GM21526 (cell line): ENCODE data around the gene ATF4.
A peak's percentile ranks its signal among the peaks of the same experiment; 100 is the strongest.

Experiments
- ATAC-seq: cut with Tn5 transposase; IDR thresholded peaks from one replicate; pipeline ENCODE4 v1.9.1; 2021; ENCODE audit warnings: moderate library complexity; ENCODE audit not compliant: unreplicated experiment, low FRiP score

Gene ATF4

GRCh38 chr22:39527481-39527961, 7.2 kb downstream of the ATF4 start:
- no peak for ATAC-seq

DNA sequence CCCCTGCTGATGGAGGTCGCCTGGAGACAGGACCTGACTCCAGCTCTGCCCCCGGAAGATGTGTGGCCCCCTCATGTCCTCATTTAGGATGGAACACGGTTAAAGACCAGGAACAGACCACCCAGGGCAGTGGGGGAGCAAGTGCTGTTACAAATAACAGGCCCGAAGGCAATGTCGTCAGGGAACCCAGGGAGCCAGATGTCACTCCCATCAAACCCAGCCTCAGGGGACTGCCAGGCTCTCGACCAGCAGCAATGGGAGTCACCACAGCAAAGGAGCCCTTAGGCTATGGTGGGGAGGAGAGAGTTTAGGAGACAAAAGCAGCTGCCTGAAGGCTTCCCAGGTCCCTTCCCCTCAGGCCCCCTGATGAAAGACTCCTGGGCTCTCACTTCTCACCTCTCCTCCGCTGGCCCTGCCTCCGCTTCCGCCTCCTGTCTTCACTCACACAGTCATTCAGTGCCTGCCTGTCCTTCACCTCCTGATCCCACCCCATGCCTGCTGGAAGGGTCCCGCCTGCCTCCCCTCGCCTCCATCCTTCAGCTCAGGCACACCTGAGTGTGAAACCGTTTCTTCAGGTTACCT, 7.8 kb downstream of the ATF4 start:
- ATAC-seq: no peak

DNA sequence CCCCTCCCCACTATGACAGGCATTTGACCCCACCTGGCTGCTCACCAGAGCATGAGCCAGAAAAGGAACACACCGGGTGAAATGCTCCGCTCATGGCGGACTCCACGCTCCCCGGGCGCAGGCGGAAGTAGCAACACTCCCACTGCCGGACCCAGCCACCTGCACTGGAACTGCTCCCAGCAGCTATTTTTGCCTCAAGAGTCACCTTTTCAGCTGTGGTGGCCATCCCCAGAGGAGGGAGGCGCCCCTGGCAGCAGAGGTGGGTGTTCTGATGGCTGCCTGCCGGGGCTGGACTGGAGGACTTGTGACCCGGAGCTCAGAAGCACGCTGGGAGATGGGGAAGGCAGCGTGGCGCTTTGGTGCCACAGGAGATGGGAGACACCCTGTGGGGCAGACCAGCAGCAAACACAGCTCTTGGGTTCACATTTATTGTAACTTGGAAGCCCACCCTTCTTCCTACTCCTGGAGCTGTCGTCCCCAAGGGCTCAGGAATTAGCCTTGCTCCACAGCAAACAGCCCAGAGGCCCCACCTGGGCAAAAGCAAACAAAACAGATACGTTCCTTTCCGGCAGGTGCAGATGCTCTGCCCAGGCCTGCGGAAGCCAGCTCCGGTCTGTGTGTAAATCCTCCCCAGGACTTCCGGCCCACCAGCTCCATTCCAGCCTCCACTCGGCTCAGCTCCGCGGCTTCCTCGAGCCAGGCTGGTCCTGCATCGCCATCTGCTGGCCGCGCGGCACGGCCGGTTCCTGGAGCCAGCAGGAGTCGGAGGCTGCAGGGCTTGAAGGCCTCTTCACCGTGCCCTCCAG, 8.5 kb downstream of the ATF4 start:
- ATAC-seq: no peak

DNA sequence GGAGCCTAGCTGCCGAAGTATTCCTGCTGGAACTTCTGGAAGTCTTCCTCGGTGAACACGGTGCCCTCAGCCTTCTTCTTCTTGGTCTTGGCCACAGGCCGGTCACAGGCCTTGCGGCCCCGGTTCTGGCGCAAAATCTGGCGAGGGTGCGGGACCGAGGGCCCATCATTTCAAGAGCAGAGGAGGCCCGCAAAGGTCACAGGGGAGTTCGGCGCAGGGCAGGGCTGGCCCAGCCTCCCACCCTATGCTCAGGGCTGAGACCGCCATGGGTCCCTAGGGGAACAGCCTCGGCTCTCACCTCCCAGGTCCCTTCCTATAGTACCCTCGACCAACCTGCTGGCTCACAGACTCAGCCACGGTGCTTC, 9.1 kb downstream of the ATF4 start:
- no peak for ATAC-seq

GRCh38 chr22:39530116-39530515, 9.8 kb downstream of the ATF4 start:
- no peak for ATAC-seq

DNA sequence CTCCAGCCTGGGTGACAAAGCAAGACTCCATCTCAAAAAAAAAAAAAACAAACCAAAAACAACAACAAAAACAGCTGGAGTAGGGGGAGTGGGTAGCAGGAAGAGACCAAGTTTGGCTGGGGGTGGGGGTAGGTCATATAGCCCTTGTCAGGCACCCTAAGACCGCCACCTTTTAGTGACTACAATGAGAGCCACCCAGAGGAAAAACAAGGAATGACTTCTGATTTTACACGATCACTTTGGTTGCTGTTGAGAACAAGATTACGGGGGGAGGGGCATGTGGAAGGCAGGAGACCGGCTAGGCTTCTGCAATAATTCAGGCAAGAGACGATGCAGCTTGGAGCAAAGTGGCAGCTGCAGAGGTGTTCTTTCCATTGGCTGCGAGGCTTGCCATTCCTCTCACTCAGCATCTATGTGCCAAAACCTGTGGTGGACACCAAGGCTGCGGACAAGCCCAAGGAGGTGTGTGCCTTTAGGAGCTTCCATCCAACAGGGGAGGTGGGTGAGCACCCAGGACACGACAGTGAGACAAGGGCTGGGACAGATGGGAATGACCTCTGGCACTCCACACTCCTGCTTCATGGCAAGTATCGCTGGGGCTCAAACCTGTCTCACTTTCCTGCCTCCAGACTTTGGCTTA, 10.4 kb downstream of the ATF4 start:
- ATAC-seq: no peak

GRCh38 chr22:39532215-39533073, 12.1 kb downstream of the ATF4 start, which contains the start of gene RPS19BP1:
TSS of gene RPS19BP1 (minus strand) at chr22:39532748. CDS start at chr22:39532738, 10 bp downstream.
- ATAC-seq: peak; percentile 59

DNA sequence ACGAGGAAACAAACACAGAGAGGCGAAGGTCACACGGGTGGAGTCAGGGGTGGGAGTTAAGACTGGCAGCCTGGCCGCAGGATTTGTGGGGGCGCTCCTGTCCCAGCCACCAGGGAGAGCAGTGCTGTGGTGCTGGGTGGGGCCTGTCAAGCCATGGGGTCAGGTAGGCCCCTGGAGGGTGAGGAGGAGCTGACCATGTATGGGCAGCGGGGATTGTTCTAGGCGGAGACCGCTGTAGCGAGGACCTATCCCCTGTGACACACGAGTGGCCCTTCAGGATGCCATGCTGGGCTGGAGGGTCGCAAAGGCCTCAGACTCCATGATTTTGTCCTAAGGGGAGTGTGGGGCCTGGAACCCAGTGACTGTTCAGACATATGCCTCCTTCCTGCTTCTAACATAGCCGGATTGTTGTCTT, 13.7 kb downstream of the ATF4 start:
- ATAC-seq: no peak

- no peak for ATAC-seq
These were observed 14.4 kb downstream of the ATF4 start for GRCh38 chr22:39534591-39535356.

DNA sequence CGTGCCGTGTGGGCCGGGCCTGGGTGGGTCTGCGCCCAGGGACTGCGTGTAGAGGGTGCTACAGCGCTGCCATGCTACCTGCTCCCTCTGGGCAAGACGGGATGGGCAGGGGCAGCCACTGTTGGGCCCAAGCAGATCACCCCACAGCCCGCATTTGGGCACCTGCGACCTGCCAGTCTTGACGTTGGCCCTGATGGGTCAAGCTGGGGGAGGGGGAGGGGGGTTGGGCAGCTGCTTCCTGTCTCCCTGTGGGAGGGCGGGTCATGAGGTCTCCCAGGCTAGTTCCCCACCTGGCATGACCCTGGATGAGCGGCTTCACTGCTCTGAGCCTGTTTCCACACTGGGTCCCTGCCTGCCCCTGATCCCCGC, 15.0 kb downstream of the ATF4 start:
- ATAC-seq: no peak

GRCh38 chr22:39535831-39536449, 15.6 kb downstream of the ATF4 start:
- ATAC-seq: no peak

DNA sequence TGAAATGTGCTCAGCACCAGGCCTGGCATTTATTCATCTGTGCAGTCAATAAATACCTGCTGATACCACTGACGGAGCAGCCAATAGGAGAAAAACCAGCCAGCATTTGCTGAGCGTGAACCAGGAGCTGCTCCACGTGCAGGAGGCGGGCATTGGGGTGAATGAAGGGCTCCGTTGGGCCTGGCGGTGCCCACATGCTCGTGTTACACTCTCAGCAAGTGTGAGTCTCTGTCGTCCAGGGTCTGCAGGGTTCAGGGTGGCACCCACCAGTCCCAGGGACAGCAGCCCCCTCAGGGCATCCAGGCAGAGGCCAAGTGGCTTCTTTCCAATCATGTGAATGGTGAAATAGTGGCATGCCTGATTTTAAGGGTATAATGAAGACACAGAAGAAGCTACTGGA, 16.3 kb downstream of the ATF4 start:
- ATAC-seq: no peak

DNA sequence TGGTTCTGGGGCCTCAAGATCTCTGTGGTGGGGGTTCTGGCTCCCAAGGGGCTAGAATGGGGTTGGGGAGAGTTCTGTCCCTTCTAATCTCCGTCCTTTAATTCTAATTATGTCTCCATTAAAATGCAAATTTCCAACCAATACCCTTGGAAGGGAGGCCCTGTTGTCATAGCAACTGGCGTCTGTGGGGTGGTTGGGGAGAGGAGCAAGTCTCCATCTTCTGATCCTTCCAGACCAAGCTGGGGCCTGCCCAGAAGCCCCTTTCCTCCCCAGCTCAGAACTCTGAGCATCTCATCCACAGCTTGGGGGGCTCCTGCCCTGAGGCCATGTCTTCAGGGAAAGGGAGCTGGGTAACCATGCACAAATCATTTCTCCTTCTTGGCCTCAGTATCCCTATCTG, 17.6 kb downstream of the ATF4 start:
- no peak for ATAC-seq

GRCh38 chr22:39543095-39543494, 22.7 kb downstream of the ATF4 start:
- ATAC-seq: no peak

DNA sequence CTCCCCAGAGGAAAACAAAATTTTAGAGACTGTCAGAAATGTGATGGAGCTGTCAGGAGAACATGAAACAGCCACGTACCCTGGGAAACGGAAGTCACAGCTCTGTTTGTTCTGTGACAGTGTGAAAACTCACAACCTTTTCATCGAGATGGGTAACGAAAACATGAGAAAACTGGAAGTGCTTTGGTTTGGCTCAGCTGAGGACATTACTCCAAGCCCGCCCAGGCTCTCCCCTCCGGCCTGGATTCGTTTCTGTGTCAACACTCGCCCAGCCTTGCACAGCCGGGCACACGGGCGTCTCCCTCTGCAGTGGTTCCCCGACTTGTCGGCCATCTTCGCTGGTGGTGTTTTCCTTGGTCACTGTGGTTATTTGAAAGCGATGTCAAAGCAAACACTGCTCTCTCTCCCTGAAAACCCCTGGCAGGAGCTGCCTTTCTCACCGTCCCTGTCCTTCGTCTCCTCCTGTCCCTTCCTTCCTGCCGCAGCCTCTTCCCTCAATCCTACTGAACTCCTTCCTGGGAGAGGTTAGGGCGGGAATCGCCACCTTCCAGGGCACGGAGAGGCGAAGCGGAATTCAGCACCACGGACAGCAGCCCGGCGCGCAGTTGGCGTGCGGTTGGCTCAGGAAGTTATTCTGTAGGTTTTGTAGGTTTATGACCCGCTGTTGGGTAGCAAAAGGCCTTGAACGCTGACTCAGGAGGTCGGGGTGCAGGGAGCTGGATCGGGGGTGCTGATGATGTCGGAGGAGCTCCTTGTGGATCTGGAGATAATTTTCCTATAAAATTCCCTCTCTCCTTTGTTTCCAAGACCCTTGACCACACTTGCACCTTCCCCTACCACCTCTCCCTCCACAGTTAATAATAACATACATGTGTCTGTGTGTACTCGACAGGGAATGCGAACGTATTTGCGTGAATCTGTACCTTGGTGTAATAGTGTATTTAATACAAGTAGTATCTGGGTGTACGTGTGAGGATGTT, 25.3 kb downstream of the ATF4 start:
- no peak for ATAC-seq

- no peak for ATAC-seq
These were observed 26.7 kb downstream of the ATF4 start for GRCh38 chr22:39546889-39547586.

DNA sequence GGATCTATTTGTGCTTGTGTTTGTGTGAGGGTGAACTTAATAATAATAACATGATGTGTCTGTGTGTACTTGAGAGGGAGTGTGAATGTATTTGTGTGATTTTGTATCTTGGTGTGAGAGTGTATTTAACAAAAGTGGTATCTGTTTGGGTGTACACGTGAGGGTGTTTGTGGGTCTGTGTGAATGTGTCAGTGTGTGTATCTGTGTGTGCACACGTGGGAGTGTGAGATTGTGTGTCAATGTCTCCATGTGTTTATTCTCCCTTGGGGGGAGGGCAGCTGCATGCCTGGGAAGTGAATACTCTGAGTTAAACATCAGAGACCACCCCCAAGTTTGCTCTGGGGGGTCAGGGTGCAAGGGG, 27.2 kb downstream of the ATF4 start:
- ATAC-seq: no peak

DNA sequence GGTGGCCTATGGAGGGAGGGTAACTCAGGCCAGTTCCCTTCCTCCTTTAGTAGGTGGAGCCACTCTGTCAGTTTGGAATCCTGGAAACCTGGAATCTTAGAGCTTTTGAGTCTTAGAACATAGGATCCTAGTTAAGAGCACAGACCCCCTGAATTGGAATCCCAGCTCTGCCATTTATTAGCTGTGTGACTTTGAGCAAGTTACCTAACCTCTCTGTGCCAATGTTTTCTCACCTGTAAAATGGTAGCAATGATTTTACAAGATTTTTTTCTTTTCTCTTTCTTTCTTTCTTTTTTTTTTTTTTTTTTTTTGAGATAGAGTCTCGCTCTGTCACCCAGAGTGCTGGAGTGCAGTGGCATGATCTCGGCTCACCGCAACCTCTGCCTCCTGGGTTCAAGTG, 33.1 kb downstream of the ATF4 start:
- no peak for ATAC-seq
